SK-N-MC (cell line): ENCODE measurements around the gene RALGAPB.

Source experiments
- DNase-seq: peaks from one replicate; pipeline ENCODE4 v3.0.0-alpha.2; 2011; ENCODE audit warnings: low read depth, low spot score
- H3K27ac ChIP-seq: fragments of 200-600 bp; sonication (generic); 2 replicates; pipeline ENCODE4 v1.5.1; 2016; ENCODE audit warnings: mixed run types
- H3K36me3 ChIP-seq: fragments of 200-600 bp; sonication (generic); 2 replicates; pipeline ENCODE4 v1.6.1; 2017; ENCODE audit warnings: antibody characterized with exemption, low read length, mixed read lengths; ENCODE audit not compliant: insufficient read depth
- H3K4me3 ChIP-seq: fragments of 200-600 bp; sonication (generic); 2 replicates; pipeline ENCODE4 v1.5.1; 2016
- H3K9ac ChIP-seq: fragments of 200-600 bp; sonication (generic); 2 replicates; pipeline ENCODE4 v1.8.0; 2017; ENCODE audit warnings: mixed run types, mixed read lengths; ENCODE audit not compliant: insufficient read length
- H3K9me3 ChIP-seq: fragments of 200-600 bp; sonication (generic); 2 replicates; pipeline ENCODE4 v1.6.1; 2017; ENCODE audit warnings: low read depth, mild to moderate bottlenecking, antibody characterized with exemption, low read length, moderate library complexity, mixed read lengths
- EZH2 ChIP-seq: fragments of 200-600 bp; sonication (generic); IDR thresholded peaks from one replicate; pipeline ENCODE4 v1.6.1; 2017; ENCODE audit warnings: antibody characterized with exemption
- FOXP2 ChIP-seq: optimal IDR thresholded peaks from 2 replicates; pipeline ENCODE3; 2011; ENCODE audit warnings: mild to moderate bottlenecking, moderate library complexity; ENCODE audit not compliant: insufficient read depth; ENCODE audit errors: extremely low read length, control extremely low read depth
- POLR2AphosphoS5 ChIP-seq: IDR thresholded peaks from 2 replicates; pipeline ENCODE4 v1.6.1; 2012; ENCODE audit warnings: mild to moderate bottlenecking, low read depth, low read length, borderline replicate concordance

Gene RALGAPB

GRCh38 chr20:38610521-38610920 is 137.9 kb downstream of the RALGAPB start:
- Histone ChIP-seq H3K36me3 (no peaks in the 10 kb centered on the region), H3K9ac (no peak overlapping the region), H3K27ac (no peak overlapping the region), H3K4me3 (no peak overlapping the region), H3K9me3 (no peaks in the 10 kb centered on the region)
- DNase-seq = no peak
- TF ChIP-seq EZH2 (no peak), POLR2AphosphoS5 (no peak), FOXP2 (no peak)

GRCh38 chr20:38612751-38613515 is 140.3 kb downstream of the RALGAPB start:
- Histone ChIP-seq H3K27ac (no peak overlapping the region), H3K9ac (no peak overlapping the region), H3K4me3 (no peak overlapping the region), H3K36me3 (no peaks in the 10 kb centered on the region), H3K9me3 (no peaks in the 10 kb centered on the region)
- DNase-seq = no peak
- TF ChIP-seq POLR2AphosphoS5 = no peak
- no peak for TF ChIP-seq EZH2
- no peak for TF ChIP-seq FOXP2

GRCh38 chr20:38615283-38615682 is 142.6 kb downstream of the RALGAPB start:
- no peaks in the 10 kb centered on the region for H3K9me3 ChIP-seq
- no peak overlapping the region for H3K4me3 ChIP-seq
- TF ChIP-seq EZH2 (no peak), POLR2AphosphoS5 (no peak), FOXP2 (no peak)
- H3K36me3 ChIP-seq = no peaks in the 10 kb centered on the region
- no peak overlapping the region for H3K27ac ChIP-seq
- H3K9ac ChIP-seq = no peak overlapping the region
- DNase-seq = no peak

- Histone ChIP-seq H3K36me3 (no peaks in the 10 kb centered on the region), H3K9me3 (no peaks in the 10 kb centered on the region), H3K4me3 (no peak overlapping the region), H3K27ac (no peak overlapping the region), H3K9ac (no peak overlapping the region)
- TF ChIP-seq POLR2AphosphoS5 = no peak
- no peak for DNase-seq
These were observed 143.8 kb downstream of the RALGAPB start for GRCh38 chr20:38616457-38616856.

GRCh38 chr20:38617011-38617829 is 144.6 kb downstream of the RALGAPB start:
- TF ChIP-seq EZH2 (no peak), POLR2AphosphoS5 (no peak), FOXP2 (no peak)
- H3K36me3 ChIP-seq = no peaks in the 10 kb centered on the region
- no peaks in the 10 kb centered on the region for H3K9me3 ChIP-seq
- no peak for DNase-seq
- H3K4me3 ChIP-seq = no peak overlapping the region
- H3K27ac ChIP-seq = no peak overlapping the region
- H3K9ac ChIP-seq = no peak overlapping the region

GRCh38 chr20:38617830-38618196 is 145.2 kb downstream of the RALGAPB start:
- Histone ChIP-seq H3K4me3 (no peak overlapping the region), H3K9ac (no peak overlapping the region), H3K9me3 (no peaks in the 10 kb centered on the region), H3K27ac (no peak overlapping the region), H3K36me3 (no peaks in the 10 kb centered on the region)
- DNase-seq = no peak
- TF ChIP-seq POLR2AphosphoS5 (no peak), EZH2 (no peak), FOXP2 (no peak)

GRCh38 chr20:38620441-38620840 is 147.8 kb downstream of the RALGAPB start:
- H3K27ac ChIP-seq = no peak overlapping the region
- no peaks in the 10 kb centered on the region for H3K36me3 ChIP-seq
- no peak overlapping the region for H3K9ac ChIP-seq
- no peak for DNase-seq
- no peak overlapping the region for H3K4me3 ChIP-seq
- H3K9me3 ChIP-seq = no peaks in the 10 kb centered on the region
- no peak for TF ChIP-seq FOXP2
- TF ChIP-seq POLR2AphosphoS5 = no peak
- TF ChIP-seq EZH2 = no peak

GRCh38 chr20:38623061-38623460 is 150.4 kb downstream of the RALGAPB start:
- Histone ChIP-seq H3K27ac (no peak overlapping the region), H3K9ac (no peak overlapping the region), H3K36me3 (no peaks in the 10 kb centered on the region), H3K9me3 (no peaks in the 10 kb centered on the region), H3K4me3 (no peak overlapping the region)
- no peak for DNase-seq
- TF ChIP-seq POLR2AphosphoS5 = no peak
- no peak for TF ChIP-seq EZH2
- TF ChIP-seq FOXP2 = no peak

- no peak for DNase-seq
- Histone ChIP-seq H3K9ac (no peak overlapping the region), H3K27ac (no peak overlapping the region), H3K4me3 (no peak overlapping the region), H3K9me3 (no peaks in the 10 kb centered on the region), H3K36me3 (no peaks in the 10 kb centered on the region)
- TF ChIP-seq POLR2AphosphoS5 = no peak
These were observed 151.4 kb downstream of the RALGAPB start for GRCh38 chr20:38624084-38624483.
